Stimulated activated CD8-positive, alpha-beta memory T cell treated with anti-CD3 and anti-CD28 coated beads, Interleukin-7, amount 100 ng/mL, for 1 hour (primary cell): ENCODE results near the gene PAK3.

ENCODE experiments used
- DNase-seq, 2 donors: peaks; one replicate each; pipeline ENCODE4 v3.0.0-alpha.2; 2020; ENCODE audit warnings: low read depth in 2 of 2

Gene PAK3

DNA sequence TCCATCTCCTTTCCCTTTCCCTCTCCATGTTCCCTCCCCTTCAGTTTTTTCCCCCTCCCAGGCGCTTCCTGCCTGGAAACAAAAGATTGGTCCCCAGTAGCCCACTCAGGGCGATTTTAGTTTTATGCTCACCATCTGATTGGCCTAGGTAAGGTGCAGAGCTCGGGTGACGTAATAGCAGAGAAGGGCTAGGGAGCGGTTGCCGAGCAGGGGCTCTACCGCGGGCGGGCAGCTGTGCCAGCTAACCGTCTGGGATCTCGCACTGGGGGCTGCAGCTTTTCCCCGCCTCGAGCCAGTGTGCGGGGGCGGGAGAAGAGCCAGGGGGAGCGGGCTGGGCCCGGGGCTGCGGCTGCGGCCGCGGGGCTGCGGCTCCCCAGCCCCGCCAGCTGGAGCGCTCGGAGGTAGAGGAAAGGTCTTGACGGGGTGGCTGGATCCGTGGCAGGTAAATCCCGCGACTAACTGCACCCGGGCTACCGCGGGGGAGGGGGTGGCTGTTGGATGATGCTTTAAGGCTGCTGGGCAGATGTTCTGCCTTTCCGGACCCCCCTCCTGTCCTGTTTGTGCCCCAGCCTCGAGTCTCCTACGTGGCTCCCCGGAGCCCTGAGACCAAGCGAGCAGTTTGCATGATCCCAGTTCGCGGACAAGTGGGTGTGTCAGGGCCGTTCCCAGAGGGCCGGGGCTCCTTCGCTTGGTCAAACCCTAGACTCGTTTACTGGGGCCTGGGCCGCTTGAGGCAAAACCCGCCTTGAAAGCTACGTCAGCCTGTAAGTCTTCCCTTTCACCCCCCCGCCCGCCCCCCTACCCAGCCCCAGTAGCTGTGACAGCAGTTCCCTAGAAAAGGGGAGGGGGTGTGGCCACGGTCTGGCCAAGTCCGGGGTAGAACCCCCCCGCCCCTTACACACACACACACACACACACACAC lies at the start of gene PAK3:
Gene PAK3 (plus strand): TSS at position 218 of the 922 bp plus-strand sequence. CDS start 26,913 bp downstream, outside the sequence.
- no peak for DNase-seq

DNA sequence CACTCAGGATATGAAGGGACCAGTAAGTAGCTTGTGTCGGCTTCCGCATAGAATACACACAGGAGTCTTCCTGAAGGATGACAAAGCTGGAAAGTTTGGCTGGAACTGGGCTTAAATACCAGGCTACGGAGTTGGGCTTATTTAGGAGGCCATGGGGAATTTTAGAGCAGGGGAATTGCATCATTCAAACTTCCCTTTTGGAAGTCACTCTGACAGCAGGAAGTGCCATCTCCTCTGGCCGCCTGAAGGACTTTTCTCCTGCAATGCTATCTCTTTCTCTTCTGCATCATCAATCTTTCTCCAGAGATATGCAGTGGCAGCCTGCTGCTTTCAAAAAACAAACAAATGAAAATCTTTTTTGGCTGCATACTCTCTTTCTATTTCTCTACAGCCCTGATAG lies 48.4 kb upstream of the PAK3 start:
- no peak for DNase-seq

DNA sequence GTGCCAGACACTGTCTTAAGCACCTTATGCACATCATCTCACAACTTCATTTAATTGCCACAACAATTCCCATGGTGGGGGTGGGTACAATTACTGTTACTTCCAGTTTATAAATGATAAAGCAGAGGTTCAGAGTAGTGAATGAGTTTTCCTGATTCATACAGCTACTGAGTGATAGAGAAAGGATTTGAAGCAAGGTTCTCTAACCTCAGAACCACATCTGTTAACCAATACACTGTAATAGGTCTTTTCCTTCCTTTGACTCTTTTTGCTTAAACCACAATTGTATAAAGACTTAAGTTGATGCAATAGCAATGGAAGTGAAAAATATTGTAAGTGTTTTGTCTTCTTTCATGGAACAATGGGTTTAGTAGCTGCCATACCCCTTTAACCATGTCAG lies 43.5 kb upstream of the PAK3 start:
- no peak for DNase-seq

DNA sequence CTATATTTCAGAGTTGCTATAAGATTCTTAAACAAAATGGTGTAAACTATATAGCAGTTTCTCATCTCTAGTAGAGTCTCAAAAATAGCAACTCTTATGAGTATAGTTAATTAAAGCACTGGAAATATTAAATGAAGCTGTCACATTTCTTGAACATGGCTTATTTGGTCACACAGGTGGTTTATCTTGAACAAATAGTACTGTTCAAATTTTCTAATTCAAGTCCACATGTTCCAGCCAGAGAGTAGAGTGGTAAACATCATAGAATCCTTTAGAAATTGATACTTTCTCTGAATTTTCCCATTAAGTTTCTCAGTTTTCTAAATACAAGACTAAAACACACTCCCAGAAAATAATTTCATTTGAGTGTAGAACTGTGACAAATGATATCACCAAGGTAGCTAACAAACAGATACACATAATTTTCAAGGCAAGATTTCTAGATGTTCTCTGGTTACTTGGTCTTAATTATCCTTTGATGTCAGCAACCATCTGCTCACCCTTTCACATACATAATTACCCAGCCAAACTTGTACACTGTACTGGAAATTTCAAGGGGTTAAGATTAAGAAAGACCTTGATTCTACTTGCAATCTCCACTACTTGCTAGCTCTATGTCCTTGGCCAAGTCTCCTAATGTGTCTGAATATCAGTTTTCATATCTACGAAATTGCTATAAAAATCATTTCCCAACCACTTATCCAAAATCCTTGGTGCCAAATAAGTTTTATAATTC lies 24.3 kb upstream of the PAK3 start:
- DNase-seq = no peak

DNA sequence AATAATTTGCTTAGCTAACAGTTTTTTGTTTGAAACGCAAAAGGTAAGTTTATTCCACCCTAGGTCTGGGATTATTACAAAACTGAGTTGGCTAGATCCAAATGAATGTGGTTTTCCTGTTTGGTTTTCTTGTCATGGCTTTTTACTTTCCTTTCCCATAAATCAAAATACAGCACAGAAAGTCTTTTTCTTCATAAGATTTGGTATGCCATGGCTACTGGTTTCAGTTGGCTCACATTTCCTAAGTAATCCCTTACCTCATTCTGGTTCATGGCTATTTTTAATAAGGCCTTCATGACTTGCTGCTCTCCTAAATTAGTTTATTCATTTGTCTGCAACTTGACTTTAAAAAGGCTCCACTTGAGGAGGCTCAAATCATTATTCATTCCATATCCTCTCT lies 12.9 kb upstream of the PAK3 start:
- no peak for DNase-seq

DNA sequence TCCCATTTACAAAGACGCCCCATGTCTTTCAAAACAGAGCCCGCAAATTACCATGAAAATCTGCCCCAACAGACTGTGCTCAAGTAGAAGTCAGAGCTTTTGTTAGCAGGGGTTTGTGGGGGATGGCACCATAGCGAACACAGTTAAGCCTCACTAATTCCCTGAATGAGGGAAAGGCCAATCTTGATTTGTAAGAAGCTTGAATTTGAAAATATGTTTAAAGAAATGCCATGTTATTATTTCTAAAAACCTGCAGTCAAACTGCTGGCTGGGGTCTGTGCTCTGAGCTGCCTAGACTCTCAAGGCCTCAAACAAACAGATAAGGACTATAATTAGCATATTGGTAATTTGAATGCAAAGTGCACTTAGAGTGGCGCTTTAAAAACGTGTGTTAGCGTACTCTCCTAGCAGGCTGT lies 9.4 kb upstream of the PAK3 start:
- DNase-seq = no peak

DNA sequence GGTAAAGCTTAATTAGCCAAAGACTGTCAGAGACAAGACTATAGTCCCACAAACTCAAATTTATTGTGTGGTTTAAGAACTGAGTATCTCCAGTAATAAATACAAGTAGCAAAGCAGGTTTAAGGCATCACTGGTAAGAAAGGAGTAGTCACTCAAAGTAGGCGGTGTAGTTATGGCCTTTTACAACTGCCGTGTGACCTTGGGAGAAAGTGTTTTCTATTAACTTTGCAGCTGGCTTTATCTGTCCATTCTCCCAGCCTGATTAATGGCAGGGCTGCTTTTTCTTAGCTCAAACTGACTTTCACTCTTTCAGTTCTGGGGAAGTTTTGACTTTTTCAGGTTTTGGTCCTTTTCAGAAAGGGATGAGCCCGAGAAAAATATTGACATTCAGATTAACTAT lies 7.4 kb upstream of the PAK3 start:
- DNase-seq = no peak

DNA sequence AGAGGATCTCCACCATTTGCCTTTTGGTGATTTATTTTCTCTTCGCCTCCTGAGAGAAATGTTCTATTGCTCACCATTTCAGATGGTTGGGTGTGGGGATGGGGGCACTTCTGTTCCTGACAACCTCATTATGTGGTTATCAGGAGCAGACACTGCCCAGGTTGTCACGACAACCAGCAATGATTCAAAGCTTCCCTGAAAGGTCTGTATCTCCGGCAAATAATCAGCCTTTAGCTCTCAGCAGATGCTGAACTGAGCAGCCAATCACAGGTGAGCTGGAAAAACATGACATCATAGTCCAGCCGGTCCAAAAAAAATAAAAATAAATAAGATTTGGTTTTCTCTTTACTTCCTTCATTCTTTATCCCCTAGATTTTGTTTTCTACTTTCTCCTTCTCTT lies 5.5 kb upstream of the PAK3 start:
- no peak for DNase-seq

DNA sequence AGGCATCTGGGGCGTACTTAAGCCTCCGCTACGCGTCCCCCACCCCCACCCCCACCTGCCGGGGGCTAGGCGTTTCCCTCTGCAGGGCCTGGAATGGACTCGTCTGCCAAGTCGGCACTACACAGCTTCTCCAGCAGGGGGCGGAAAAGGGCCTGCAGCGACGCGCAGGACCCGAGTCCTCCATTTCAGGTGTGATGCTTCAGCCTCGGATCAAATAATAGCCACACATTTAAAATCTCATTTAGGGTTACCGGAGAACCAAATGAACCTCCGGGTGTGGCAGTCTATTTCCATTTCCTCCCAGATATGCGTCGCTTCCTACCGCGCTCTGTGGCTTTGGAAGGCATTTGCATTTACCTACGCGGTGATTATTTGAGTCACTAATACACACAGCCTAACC lies 2.9 kb downstream of the PAK3 start:
- DNase-seq = peak; percentile 13 to 17

DNA sequence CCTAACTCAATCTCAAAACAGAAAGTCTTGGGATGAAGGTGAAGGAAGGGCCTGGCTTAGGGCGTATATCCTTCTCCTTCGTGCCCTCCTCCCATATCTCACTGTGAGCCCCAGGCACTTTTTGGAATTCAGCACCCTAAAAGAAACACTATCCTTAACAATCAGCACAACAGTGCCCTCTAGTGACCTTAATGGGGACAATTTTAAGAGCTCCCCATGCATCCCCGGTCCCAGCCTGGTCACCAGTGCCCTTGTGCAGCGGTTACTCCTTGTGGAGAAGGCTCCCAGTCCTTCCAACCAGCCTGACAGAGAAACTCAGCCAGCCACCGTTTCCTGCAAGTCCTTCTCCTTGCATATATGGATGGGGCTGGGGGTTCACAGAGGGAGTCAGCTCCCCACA lies 4.2 kb downstream of the PAK3 start:
- DNase-seq = no peak

DNA sequence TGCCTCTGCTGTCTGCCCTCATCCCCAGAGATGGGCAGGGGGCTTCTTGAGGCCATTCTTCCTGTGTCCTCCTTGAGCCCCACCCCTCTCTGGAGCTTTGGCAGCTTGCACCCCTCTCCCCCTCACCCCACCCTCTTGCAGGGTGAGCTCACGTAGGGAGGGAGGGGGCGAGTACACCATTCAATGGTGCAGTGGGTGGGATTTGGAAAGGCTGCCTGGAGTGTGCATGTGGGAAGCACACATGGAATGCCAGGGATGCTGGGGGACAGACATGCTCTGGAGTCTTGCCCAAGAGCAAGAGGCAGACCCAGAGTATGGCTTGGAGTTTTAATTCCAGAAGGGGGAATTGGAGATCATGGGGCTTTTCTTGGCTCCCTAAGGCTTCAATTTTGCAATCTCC lies 5.6 kb downstream of the PAK3 start:
- no peak for DNase-seq

DNA sequence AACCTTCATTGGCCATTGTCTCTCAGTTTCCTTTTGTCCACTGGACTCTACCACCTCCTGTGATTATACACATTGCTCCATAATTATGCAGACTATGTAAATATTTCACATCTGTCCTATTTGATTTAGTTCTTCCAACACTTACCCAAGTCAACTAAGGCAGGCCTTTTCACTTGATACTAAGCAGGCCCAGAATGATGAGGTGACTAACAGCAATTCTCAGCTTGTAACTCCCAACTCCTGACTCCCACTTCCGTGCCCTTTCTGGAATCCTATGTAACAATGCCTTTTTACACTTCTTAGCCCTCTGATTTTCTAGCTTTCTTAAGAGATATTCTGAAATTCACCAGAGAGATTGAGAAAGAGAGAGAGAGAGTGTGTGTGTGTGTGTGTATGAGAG lies 6.6 kb downstream of the PAK3 start:
- no peak for DNase-seq

DNA sequence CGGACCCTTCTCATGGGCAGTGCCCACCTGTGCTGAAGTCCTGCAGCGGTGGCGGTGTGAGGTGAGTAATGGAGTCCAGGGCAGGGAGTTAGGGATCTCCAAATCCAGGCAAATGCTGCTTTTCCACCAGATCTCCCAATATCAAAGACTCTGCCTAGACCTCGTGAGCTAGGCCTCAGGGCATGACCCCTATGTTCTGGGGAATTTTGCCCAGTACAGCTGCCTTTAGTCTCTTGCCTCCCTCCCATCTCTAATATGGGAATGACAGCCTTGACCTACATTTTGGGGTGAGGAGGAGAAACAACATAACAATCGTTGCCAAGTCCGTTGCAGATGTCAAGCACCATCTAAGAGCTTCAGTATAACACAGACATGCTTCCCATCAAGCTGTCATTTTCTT lies 7.3 kb downstream of the PAK3 start:
- DNase-seq = no peak

DNA sequence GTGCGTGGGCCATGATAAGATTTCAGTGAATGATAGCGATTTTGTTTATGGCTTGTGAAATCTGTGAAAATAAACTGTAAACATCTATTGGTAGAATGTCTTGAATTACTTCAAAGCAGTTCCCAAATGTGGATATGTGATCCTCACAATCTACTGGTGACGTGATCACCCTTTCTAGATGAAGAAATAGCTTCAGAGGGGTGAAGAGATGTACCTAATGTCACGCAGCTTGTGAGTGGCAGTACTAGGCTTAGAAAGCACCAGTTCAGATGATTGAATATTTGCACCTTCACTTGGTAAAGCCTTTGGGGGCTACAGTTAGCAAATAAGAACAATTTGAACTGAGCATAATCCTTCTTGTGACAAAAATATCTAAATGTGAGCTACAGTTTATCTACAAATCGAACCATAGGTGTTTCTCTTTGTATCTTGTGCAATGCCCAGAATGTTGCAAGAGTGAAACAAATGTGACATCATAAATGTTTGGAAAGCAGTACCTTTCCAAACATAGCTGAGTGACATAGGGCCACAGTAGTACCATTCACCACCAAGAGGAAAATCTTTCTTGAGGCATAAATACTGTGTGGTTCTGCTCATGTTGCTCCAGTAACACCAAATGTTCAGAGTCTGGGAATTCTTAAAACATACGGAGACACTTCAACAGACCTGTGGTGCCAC lies 14.2 kb downstream of the PAK3 start:
- DNase-seq = no peak

DNA sequence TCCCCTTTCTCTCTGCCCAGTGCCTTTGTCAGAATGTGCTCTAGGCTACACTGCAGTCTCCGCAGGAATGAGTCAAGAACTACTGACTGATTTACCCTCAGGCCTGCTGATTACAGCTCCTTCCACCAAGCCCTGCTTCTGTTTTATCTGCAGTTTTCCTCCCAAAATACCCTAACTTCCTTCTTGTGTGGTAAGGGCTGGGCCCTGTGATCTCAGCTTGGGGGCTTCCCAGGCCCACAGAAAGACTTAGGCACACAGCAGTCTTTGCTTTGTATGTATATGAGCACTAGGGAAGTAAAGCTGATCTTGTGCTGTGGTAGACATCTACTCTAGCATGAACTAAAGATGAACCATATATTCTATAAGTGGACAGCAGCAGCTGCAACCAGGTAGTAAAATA lies 18.8 kb downstream of the PAK3 start:
- no peak for DNase-seq

DNA sequence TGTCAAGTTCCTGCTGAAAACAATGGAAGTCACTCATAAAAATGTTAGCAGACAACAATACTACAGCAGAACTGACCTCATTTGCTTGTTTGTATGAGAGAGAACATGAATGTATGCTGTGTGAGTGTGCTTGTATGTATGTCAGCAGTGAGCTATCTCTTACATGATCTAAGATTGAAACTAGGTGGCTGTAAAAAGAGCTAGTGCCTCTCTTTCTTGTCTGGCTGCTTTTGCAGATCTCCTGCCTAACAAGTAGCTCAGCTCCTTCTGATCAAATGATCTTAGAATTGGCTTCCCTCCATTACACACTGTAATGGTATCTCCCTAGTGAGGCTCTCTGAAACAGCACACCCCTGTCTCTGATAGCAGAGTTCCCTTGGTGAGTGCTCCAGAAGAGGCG lies 20.7 kb downstream of the PAK3 start:
- DNase-seq = no peak

DNA sequence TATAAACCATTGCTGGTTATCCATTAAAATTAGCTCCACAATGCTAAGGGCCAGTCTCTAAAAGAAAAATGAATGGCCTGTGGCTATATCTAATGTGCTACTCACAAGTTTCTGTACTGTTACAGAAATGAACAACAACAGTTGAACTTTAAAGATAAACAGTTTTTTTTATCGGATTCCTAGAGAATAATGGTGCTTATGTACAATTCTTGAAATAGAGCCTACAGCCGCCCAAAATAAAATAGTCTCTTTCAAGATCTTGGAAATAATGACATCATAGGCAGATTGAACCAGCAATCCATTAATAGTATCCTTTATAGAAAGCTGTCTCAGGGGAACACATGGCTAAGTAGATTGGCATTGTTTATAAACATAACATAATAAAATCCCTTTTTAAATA lies 23.4 kb downstream of the PAK3 start:
- no peak for DNase-seq

DNA sequence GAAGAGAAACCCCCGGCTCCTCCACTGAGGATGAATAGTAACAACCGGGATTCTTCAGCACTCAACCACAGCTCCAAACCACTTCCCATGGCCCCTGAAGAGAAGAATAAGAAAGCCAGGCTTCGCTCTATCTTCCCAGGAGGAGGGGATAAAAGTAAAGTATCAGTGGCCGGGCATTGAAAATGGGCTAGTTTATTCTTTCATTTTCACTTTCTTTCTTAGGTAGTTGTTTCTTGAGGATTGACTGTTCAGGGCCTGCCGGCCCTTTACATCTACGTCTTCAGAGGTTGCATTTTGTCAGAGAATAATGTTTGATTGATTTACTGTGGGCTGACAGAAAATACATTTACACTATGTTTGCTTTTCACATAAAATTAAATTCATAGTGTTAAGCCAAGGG lies 27.1 kb downstream of the PAK3 start:
- DNase-seq = no peak

DNA sequence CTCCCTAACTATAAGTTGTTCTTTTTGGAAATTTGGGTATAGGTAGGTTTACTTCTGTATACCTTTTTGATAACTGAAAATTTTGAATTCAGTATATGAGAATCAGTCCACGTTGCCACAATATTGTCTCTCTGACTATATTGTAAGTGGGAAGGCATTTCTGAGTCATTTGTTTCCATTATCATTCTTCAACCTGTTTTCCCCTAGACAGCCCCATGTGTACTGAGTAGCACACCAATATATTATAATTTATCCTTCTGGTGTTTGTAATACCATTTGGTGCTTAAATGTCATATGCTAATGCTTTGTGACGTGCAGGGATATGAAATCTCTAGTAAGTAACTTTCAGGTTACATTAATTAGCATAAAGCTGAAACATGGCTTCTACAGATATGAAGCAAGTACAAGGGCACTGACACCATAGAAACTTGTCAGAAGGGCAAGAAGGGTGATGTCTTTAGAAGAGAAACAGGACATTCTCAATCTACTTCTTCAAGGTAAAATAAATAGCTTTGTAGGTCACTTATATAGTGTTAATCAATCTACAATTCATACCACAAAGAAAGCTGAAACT lies 27.7 kb downstream of the PAK3 start:
- DNase-seq = no peak

DNA sequence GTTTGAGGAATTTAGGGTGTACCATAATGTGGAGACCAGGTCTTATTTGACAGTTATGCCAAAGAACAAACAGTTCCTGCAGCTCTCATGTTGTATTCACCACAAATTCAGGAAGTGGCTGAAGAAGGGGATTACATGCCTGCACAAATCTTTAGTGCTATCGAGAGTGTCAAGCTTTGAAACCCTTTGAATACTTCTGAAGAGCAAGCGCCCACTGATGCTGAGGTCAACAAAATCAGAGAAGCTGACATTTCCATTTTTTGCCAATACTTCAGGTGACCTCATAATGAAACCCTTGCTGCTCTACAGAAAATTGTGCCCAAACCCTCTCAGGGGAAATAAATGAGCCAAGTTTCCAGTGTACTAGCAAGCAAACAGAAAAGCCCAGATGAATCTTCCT lies 28.4 kb downstream of the PAK3 start:
- no peak for DNase-seq

DNA sequence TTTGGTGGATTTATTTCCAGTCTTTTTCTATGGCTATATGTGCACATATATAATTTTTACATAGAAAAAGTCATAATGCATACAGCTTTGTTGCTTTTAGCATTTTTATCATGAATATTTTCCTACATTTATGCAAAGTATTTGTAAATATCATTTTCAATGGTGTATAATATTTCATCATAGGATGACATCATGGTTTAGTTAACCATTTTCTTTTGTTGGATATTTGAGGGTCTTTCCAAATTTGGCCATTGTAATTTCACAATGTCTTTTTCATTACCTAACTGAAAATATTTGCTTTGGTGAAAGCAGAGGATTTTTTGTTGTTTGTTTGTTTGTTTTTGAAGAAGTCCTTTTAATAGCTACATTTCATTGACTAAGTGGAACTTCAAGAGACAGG lies 31.0 kb downstream of the PAK3 start:
- DNase-seq = no peak

DNA sequence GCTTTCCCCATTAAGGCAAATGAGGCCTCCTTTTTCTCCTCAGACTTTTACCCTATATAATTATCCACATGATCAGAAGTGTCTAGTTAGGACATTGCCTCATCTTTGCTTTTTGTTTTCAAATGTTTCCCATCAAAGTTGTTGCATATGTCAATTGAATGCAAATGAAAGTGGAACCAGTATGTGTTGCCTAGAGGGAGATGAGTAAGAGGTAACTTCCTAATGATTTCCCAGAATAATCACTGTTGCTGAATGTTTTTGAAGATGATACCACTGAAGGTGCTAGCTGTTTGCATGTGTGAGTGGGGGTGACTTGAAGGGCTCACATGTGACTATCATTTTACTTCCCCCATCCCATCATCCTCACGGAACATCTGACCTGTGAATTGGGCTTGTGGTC lies 33.9 kb downstream of the PAK3 start:
- DNase-seq = no peak
